GM18909 (cell line): ENCODE results near the gene MGAT5B.
"Not testable (repeated sequence)": the region's sequence is repeated elsewhere in the genome, so short reads cannot be mapped to it uniquely, and the experiment has no call there.

Experiments used
- ATAC-seq: cut with Tn5 transposase; IDR thresholded peaks from one replicate; pipeline ENCODE4 v1.9.1; 2021; ENCODE audit warnings: mild to moderate bottlenecking; ENCODE audit not compliant: unreplicated experiment, poor library complexity

The MGAT5B gene

DNA sequence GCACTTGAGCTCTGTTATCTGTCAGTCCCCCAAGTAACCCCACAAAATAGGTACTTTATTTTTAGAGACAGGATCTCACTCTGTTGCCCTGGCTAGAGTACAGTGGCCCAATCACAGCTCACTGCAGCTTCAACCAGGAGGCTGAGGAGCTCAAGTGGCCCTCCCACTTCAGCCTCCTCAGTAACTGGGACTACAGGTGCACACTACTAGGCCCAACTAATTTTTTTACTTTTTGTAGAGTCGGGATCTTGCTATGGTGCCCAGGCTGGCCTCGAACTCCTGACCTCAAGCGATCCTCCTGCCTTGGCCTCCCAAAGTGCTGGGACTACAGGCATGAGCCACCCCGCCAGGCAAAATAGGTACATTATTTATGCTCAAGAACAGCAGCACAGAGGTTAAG lies 99.6 kb downstream of the MGAT5B start:
- ATAC-seq, result no peak

DNA sequence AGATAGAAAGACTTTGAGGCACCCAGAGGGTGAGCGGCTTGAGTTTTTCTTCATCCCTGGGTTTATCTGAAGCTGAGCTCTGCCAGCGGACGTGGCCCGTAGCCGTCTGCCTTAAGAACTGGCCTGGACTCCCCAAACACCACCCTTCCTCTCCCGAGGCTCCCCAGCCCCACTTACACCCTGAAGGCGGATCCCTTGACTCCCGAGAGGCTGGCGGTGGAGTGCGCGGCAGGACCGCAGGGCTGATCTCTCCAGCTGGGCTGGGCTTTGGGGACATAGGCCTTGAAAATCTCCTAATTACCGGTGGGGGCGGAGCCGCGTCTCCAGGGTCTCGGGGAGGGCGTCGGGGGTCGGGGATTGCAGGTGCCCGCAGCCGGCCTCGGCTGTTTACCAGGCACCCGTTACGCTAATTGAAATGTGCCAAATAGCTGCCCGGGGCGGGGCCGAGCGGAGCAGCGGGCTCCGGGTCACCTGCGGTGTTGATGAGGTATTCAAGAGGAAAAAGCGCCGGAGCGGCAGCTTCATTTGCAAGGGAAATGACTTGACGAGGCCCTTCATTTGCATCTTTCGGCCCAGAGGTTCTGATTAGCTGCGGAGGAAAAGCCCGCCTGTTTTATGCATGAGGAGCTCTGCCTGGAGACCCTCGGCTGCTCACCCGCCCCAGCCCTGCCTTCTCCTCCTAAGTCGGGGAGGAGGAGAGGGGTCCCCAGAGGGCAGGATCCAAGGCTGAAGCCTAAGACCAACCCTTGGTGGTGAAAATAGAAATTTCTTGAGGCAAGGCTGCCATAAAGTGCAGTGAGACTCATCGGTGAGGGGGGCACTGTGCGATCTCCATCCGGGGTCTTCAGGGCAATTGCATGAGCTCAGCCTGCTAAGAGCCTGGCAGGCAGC lies 100.7 kb downstream of the MGAT5B start:
- ATAC-seq, result no peak

DNA sequence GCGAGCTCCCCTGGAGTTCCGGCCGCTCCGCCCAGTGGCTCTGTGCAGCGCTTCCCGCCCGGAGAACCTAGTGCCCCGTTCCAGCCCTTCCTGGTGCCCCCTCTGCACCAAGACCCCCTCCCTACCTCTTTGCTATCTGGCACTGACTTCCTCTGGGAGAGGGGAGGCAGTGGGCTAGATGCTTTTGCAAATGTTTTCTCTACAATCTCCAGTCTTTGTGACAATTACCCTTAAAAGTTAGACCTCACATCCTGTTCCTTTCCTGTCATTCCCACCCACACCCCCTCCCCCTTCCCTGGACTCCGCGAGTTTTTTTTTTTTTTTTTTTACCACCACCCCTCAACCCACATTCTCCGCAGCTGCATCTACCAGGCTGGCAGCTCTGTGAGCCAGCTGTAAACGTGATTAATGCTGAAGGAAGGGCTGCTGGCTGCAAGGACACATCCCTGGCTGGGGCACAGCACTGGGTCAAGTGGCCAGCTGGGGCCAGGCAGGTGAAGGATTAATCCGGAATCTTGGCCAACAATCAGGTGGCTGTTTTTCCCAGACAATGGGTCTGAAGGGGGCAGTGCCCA lies 101.5 kb downstream of the MGAT5B start:
- no peak for ATAC-seq

GRCh38 chr17:76970228-76970627 lies 102.0 kb downstream of the MGAT5B start:
- ATAC-seq, result not testable (repeated sequence)

GRCh38 chr17:76972046-76972641 lies 103.9 kb downstream of the MGAT5B start:
- no peak for ATAC-seq

- no peak for ATAC-seq
Measured at GRCh38 chr17:76973040-76973439, 104.8 kb downstream of the MGAT5B start.

- no peak for ATAC-seq
Measured at GRCh38 chr17:76974721-76975120, 106.5 kb downstream of the MGAT5B start.

DNA sequence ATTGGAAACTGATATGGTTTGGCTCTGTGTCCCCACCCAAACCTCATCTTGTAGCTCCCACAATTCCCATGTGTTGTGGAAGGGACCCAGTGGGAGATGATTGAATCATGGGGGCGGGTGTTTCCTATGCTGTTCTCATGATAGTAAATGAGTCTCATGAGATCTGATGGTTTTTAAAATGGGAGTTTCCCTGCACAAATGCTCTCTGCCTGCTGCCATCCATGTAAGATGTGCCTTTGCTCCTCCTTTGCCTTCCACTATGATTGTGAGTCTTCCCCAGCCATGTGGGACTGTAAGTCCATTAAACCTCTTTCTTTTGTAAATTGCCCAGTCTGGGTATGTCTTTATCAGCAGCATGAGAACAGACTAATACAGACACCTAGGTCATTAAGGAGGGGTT lies 109.8 kb downstream of the MGAT5B start:
- not testable (repeated sequence) for ATAC-seq

DNA sequence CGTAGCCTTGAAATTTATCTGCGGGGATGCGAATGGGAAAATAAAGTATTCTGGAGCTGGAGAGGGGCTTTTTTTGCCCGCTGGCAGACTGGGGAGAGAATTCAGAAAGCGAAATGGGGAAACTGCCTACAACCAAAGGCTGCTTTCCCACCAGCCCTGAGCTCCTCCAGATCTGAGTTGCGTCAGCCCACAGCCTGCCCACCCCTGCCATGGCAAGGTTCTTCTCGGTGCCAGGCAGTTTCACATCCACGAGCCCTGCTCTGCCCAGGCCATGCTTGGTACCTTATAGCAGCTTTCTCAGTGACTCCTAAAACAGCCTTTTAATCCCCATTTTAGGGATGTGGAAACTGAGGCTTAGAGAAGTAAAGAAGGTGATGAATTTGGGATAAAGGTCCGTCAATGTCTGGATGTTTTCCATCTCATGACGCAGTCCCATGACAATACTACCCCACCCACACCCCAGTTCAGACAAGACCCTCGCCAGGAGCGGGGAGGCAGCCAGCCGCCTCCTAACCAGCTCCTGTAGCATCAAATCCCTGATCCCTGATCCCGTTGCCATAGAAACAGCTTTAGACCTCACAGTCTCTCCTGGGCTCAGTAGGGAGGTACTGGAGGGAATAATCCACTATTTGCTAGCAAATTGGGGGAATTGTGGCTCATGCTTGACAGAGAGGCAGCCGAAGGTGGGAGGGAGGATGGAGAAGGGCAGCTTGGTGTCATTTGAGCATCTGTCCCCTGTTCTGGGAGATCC lies 113.5 kb downstream of the MGAT5B start:
- ATAC-seq, result no peak

GRCh38 chr17:76982408-76983074 lies 114.3 kb downstream of the MGAT5B start:
- ATAC-seq, result no peak

DNA sequence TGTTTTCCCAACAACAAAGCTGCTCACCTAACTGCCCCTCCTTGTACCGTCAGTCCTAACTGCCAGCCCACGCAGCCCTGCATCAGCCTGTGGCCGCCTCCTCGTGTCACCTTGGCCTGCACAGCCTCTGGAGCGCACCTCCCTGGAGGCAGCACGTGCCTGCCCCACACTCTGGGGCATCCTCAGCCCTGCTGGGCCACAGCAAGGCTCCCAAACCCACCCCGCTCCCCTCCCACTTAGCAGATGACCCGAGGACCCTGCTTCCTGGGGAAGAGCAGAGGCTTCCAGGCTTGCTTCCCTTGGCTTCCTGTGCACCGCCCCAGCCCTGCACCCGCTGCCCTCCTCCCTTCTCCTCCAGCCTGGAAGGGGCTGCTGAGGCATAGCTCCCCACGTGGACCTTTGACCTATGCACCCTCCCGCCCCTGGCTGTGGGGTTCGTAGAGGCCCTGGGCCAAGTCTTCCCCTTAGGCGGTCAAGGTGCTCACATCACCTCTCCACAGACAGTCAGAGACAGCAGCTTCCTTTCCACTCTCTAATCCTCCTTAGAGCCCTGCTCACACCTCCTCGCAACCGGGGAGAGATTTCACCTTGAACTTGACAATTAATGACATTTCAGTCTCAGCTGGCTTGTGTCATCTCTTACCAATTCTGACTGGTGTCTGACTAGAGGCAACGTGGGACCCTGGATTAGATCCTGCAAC lies 115.0 kb downstream of the MGAT5B start:
- no peak for ATAC-seq

DNA sequence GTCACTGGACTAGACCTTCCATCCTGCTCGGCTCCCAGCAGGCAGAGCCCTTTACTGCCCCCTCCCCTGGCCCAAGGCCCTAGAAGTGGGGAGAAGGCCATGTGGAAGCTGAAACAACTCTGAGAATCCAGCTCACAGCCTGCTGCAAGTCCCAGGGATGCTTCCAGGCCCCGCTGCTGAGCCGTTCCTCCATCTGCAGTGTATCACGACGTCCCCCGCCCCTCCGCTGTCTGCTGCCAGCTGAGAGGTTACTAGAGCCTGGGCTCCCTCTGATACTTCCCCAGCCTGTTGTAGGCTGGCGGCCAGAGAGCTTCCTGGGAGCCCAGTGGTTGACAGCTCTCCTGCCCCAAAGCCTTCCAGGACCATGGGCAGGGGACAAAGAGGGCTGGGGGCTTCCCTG lies 118.2 kb downstream of the MGAT5B start:
- ATAC-seq, result no peak

- ATAC-seq, result no peak
Measured at GRCh38 chr17:76987486-76988093, 119.4 kb downstream of the MGAT5B start.

DNA sequence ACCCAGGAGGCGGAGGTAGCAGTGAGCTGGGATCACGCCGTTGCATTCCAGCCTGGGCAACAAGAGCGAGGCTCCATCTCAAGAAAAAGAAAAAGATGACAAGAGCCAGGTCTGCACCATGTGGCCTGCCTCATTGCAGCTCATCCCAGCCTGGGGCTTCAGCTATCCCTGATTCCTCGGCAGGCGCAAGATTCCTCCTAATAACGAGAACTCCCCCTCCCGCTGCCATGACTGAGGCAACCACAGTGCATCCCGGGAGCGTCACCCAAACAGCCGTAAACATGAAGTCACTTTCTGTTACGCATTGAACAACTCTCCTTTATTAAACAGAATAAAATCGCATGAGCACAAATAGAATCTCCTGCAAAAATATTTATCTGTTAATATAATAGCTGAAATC lies 120.6 kb downstream of the MGAT5B start:
- no peak for ATAC-seq

DNA sequence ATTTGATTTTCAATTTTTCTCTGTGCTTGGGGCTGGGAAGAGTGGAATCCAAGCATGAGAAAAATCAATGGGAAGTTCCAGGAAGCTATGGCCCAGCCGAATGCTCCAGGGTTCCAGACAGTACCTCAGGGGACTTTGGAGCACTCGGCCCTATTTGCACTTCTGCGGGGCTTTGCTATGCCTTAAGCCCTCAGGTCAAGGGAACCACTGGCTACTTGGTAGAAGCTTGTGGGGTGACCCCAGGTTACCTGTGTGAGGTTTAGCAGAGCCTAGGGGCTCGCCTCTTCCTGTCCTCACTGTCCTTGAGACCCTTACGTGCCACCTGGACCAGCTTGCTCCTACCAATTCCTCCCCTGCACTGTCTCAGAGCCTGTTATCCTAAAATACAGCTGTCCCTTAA lies 121.3 kb downstream of the MGAT5B start:
- ATAC-seq, result no peak

- ATAC-seq, result no peak
Measured at GRCh38 chr17:76992891-76993290, 124.7 kb downstream of the MGAT5B start.

- no peak for ATAC-seq
Measured at GRCh38 chr17:76993651-76994050, 125.4 kb downstream of the MGAT5B start.

DNA sequence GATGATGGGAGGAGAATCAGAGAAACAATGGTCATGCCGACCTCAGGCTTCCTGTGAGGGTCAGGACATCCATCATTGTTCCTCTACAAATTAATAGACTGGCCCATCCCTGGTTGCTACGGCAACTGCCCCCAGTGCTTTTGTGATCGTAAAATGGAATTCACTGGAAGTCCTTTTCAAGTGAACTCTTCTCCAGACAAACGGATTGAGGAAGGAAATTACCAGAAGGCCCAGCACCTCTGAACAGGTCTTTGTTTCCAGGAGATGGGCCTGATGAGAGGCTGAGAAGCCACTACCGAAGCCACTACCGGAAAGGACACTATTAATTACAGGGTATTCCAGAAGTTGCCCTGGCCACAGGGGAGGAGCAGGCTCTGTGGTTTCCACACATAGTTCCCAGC lies 126.0 kb downstream of the MGAT5B start:
- no peak for ATAC-seq

DNA sequence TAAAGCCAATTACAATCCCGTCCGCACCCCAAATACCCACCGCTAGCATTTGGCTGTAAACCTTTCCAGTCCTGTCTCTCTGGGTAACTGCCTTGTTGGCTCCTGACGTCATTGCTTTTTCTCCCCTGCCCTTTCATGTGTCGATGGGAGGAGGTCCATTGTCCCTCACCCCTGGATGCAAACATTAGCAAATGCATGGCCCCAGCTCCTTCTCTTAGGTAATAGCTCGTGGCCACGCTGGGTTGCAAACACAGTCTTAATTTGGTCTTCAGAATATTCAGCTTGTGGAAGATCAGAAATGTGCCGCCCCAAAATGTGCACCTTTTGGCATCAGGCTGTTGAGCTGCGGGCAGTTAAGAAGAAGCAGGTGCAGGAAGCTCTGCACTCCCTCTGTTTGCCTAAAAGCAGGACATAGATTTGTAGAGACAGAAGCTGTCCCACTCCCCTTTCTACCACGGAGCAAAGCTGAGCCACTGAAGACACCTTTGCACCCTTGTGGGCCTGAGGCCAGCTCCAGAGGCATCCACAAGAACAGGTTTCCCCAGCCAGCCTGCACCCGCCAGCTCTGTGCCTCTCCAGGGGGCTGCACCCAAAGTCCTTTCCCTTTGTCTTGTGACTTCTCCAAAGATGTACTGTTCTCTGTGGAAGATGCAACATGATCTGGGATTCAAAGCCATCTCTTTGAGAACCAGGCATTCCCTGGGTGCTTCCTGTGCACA lies 127.3 kb downstream of the MGAT5B start:
- ATAC-seq, result no peak
